A673 (cell line): ENCODE measurements around the gene PXDN. TPM values are rescaled to one million over a fixed set of nuclear protein-coding genes. Genes with fewer than 3 reads are reported as not detected.

ENCODE experiments used
- BruUV-seq: library from RNA; stranded (reverse); fragments of 400-500 nt; replicated peaks from 2 replicates; lab custom pipeline; 2021; lab: Mats Ljungman, UMichigan
- CTCF ChIA-PET: fragments of 300-600 bp; sonication (Branson Sonifier 250); formaldehyde crosslinking; loops from one replicate; lab custom pipeline; 2022; ENCODE audit warnings: antibody characterized with exemption; lab: Charles Lee
- POLR2A ChIA-PET: fragments of 300-600 bp; sonication (Branson Sonifier 250); formaldehyde crosslinking; loops from one replicate; lab custom pipeline; 2022; ENCODE audit warnings: antibody characterized with exemption; ENCODE audit not compliant: low non-redundant PET; lab: Charles Lee
- DNase-seq: peaks from one replicate; pipeline ENCODE4 v3.0.0-alpha.2; 2015; ENCODE audit warnings: low spot score
- H3K27ac ChIP-seq: fragments of 200-600 bp; sonication (generic); 2 replicates; pipeline ENCODE4 v1.5.1; 2016; ENCODE audit warnings: mixed run types, low read depth, mild to moderate bottlenecking, mixed read lengths, antibody characterized with exemption, low read length; ENCODE audit not compliant: poor library complexity, severe bottlenecking
- H3K27me3 ChIP-seq: fragments of 200-600 bp; sonication (generic); replicated peaks from 2 replicates; pipeline ENCODE4 v1.6.1; 2017; ENCODE audit warnings: mixed run types, low read depth, mild to moderate bottlenecking, mixed read lengths, antibody characterized with exemption, low read length; ENCODE audit not compliant: insufficient read depth, poor library complexity
- H3K36me3 ChIP-seq: fragments of 200-600 bp; sonication (generic); 2 replicates; pipeline ENCODE4 v1.6.1; 2016; ENCODE audit warnings: mixed run types, mild to moderate bottlenecking, mixed read lengths, antibody characterized with exemption, low read length; ENCODE audit not compliant: insufficient read depth, poor library complexity, severe bottlenecking
- H3K4me1 ChIP-seq: fragments of 200-600 bp; sonication (generic); 2 replicates; pipeline ENCODE4 v1.6.1; 2017; ENCODE audit warnings: mixed run types, mild to moderate bottlenecking, mixed read lengths, antibody characterized with exemption, low read length; ENCODE audit not compliant: insufficient read depth, poor library complexity, severe bottlenecking
- H3K4me3 ChIP-seq: fragments of 200-600 bp; sonication (generic); 2 replicates; pipeline ENCODE4 v1.5.1; 2016; ENCODE audit warnings: low read depth, mixed run types, mild to moderate bottlenecking, mixed read lengths, low read length; ENCODE audit not compliant: poor library complexity, severe bottlenecking
- H3K9me3 ChIP-seq: fragments of 200-600 bp; sonication (generic); 2 replicates; pipeline ENCODE4 v1.6.1; 2016; ENCODE audit warnings: mixed run types, low read depth, mild to moderate bottlenecking, mixed read lengths, antibody characterized with exemption, low read length; ENCODE audit not compliant: poor library complexity, severe bottlenecking
- EZH2 ChIP-seq: fragments of 200-600 bp; sonication (generic); IDR thresholded peaks from 2 replicates; pipeline ENCODE4 v1.6.1; 2017; ENCODE audit warnings: borderline replicate concordance, low read depth, mild to moderate bottlenecking, mixed read lengths, antibody characterized with exemption, low read length; ENCODE audit not compliant: poor library complexity, severe bottlenecking
- intact Hi-C: fragments of 100-400 bp; cut with micrococcal nuclease; formaldehyde crosslinking; loops from one replicate; pipeline ENCODE4 v1.10.0; 2022; ENCODE audit not compliant: unreplicated experiment
- total RNA-seq: library from RNA; stranded (reverse); gene quantifications from 2 replicates; pipeline ENCODE4 v1.2.3, GENCODE V29; 2021
- TF ChIP-seq, protein P1 (sequence below): fragments of 300-800, 200-600 bp; sonication (generic); conservative IDR thresholded peaks from 2 replicates; pipeline ENCODE4 v1.5.1; 2017; ENCODE audit warnings: low read depth, mild to moderate bottlenecking, antibody characterized with exemption, low read length, moderate library complexity, mixed read lengths

Gene PXDN
- total RNA-seq, 1 experiment from 2014 or later, result 162 TPM

DNA sequence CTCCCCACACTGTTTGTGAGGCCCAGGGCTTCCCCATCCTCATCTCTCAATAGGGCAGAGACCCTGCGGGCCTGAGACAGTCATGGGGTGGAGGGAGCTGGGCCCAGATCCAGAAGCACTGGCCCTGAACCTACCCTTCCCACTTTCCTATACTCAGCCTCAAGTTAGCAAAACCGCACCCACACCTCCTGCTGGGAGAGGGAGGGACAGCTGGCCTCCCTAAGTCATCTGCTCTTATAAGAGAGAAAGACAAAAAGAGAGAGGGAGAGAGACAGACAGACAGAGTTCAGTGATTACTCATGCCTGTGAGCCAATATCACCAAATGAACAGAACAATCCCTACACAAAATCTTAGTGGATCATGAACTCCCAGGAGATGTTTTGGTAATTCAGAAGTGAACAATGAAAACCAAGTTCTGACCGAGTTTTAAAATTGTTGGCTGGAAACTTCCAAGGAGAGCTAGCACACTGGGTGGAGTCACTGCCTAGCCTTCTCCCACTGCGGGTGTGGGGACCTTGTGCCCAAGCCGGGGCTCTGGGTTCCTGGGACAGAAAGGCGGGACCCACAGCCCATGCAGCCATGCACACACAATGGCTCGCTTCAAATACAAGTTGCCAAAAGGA is 130.5 kb downstream of the PXDN start:
- H3K27ac ChIP-seq, result peak overlapping the region; percentile 60

GRCh38 chr2:1613078-1613445 is 131.3 kb downstream of the PXDN start:
- Histone ChIP-seq H3K27ac (peak overlapping the region; percentile 60), H3K4me1 (peaks cover 27% of the 10 kb centered on the region), H3K36me3 (no peaks in the 10 kb centered on the region), H3K9me3 (no peaks in the 10 kb centered on the region), H3K27me3 (no peaks in the 10 kb centered on the region), H3K4me3 (no peak overlapping the region)
- no peak for DNase-seq
- intact Hi-C loops, result no loop called here
- TF ChIP-seq, protein P1, sequence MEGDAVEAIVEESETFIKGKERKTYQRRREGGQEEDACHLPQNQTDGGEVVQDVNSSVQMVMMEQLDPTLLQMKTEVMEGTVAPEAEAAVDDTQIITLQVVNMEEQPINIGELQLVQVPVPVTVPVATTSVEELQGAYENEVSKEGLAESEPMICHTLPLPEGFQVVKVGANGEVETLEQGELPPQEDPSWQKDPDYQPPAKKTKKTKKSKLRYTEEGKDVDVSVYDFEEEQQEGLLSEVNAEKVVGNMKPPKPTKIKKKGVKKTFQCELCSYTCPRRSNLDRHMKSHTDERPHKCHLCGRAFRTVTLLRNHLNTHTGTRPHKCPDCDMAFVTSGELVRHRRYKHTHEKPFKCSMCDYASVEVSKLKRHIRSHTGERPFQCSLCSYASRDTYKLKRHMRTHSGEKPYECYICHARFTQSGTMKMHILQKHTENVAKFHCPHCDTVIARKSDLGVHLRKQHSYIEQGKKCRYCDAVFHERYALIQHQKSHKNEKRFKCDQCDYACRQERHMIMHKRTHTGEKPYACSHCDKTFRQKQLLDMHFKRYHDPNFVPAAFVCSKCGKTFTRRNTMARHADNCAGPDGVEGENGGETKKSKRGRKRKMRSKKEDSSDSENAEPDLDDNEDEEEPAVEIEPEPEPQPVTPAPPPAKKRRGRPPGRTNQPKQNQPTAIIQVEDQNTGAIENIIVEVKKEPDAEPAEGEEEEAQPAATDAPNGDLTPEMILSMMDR, result no peak
- no peak for TF ChIP-seq EZH2
- ChIA-PET POLR2A (no interaction called here), CTCF (no interaction called here)
- no TSS peak for BruUV-seq

More for the DNA sequence above, 130.5 kb downstream of the PXDN start:
- ChIA-PET CTCF (no interaction called here), POLR2A (no interaction called here)
- no TSS peak for BruUV-seq
- H3K4me1 ChIP-seq, result peaks cover 27% of the 10 kb centered on the region
- no peak overlapping the region for H3K4me3 ChIP-seq
- no peaks in the 10 kb centered on the region for H3K36me3 ChIP-seq
- intact Hi-C loops, result no loop called here
- H3K9me3 ChIP-seq, result no peaks in the 10 kb centered on the region
- no peak for TF ChIP-seq EZH2
- TF ChIP-seq, protein P1, result no peak
- DNase-seq, result peak; percentile 85
- no peaks in the 10 kb centered on the region for H3K27me3 ChIP-seq

- H3K4me1 ChIP-seq, result peaks cover 30% of the 10 kb centered on the region
- H3K27ac ChIP-seq, result peak overlapping the region; percentile 60
- no TSS peak for BruUV-seq
- H3K36me3 ChIP-seq, result no peaks in the 10 kb centered on the region
- H3K4me3 ChIP-seq, result no peak overlapping the region
- intact Hi-C loops, result no loop called here
- H3K27me3 ChIP-seq, result no peaks in the 10 kb centered on the region
- ChIA-PET POLR2A (no interaction called here), CTCF (no interaction called here)
- no peak for DNase-seq
- H3K9me3 ChIP-seq, result no peaks in the 10 kb centered on the region
- no peak for TF ChIP-seq EZH2
- TF ChIP-seq, protein P1, result no peak
Measured at GRCh38 chr2:1612391-1613077, 131.8 kb downstream of the PXDN start.
